Natural killer cell (primary cell): ENCODE results near the gene ETV7. TPM values are rescaled to one million over a fixed set of nuclear protein-coding genes. Genes with fewer than 3 reads are reported as not detected.

ENCODE experiments used
- total RNA-seq, 4 donors: library from RNA; stranded (reverse); fragments of 120-200 nt in 1 of 4; gene quantifications; one replicate each; pipeline versions ENCODE4 v1.2.3 to v1.2.4, GENCODE V29; 2013 to 2022

The ETV7 gene
- total RNA-seq, 3 donors from 2014 or later (not counting 1 experiment from before 2014, with no cell fraction given): 0.96 to 2.8 (median 1.7) TPM

Other genes with a start within 250 kb of the ETV7 start
- gene BRPF3, start 190.9 kb downstream of the ETV7 start, total RNA-seq: 10 to 100 TPM; 46.0 to 58.5 (median 57.4) TPM
- gene PNPLA1, start 117.6 kb downstream of the ETV7 start, total RNA-seq: 1 to 10 TPM in 1 of 3 donors, under 1 TPM in 2; 0.14 to 3.5 (median 0.61) TPM
- not detected for gene BNIP5, start 50.8 kb downstream of the ETV7 start, total RNA-seq
- gene PXT1, start 55.2 kb upstream of the ETV7 start, total RNA-seq: 1 to 10 TPM in 1 of 3 donors, under 1 TPM in 2; 0.27 to 1.0 (median 0.28) TPM
- 10 to 100 TPM; 37.7 to 43.5 (median 43.2) TPM for gene KCTD20, start 55.3 kb upstream of the ETV7 start, total RNA-seq
- 100 to 1,000 TPM; 105 to 157 (median 126) TPM for gene STK38, start 159.8 kb upstream of the ETV7 start, total RNA-seq
- gene SRSF3, start 206.7 kb upstream of the ETV7 start, total RNA-seq: 100 to 1,000 TPM; 445 to 526 (median 447) TPM